Thyroid gland (tissue), 4 donors: ENCODE data around the gene AIFM1. TPM values are rescaled to one million over a fixed set of nuclear protein-coding genes. Genes with fewer than 3 reads are reported as not detected.

Experiments
- DNase-seq, 2 donors: peaks; one replicate each; pipeline ENCODE4 v3.0.0-alpha.2; 2019
- H3K27ac ChIP-seq, 3 donors: fragments of 200-600 bp; sonication (generic); 1 replicate in 2 of 3; 2 replicates in 1 of 3; pipeline ENCODE4 v1.5.1; 2016 to 2019; ENCODE audit warnings: mild to moderate bottlenecking in 1 of 3, moderate library complexity in 1 of 3
- H3K27me3 ChIP-seq: fragments of 200-600 bp; sonication (generic); one replicate; pipeline ENCODE4 v1.5.1; 2019
- H3K36me3 ChIP-seq, 2 donors: fragments of 200-600 bp; sonication (generic); one replicate each; pipeline ENCODE4 v1.5.1; 2016 to 2019
- H3K4me1 ChIP-seq, 2 donors: fragments of 200-600 bp; sonication (generic); one replicate each; pipeline ENCODE4 v1.5.1; 2017 to 2019
- H3K4me3 ChIP-seq, 3 donors: fragments of 200-600 bp; sonication (generic); replicated peaks in 1 of 3; 1 replicate in 2 of 3; 2 replicates in 1 of 3; pipeline ENCODE4 v1.5.1; 2016; ENCODE audit warnings: mild to moderate bottlenecking in 1 of 3
- H3K9me3 ChIP-seq: fragments of 200-600 bp; sonication (generic); one replicate; pipeline ENCODE4 v1.5.1; 2017
- POLR2A ChIP-seq, 2 donors: fragments of 450-650 bp; IDR thresholded peaks; one replicate each; pipeline ENCODE4 v1.6.1; 2017; ENCODE audit warnings: antibody characterized with exemption in 2 of 2, mild to moderate bottlenecking in 2 of 2, moderate library complexity in 1 of 2
- WGBS, 2 donors: methylation state at CpG; one replicate each; pipeline ENCODE4 v1.1.5; 2017; 5-methylcytosine and 5-hydroxymethylcytosine counted together
- intact Hi-C: fragments of 100-400 bp; cut with DNase I; formaldehyde crosslinking; loops from one replicate; pipeline ENCODE4 v1.15.1; 2023
- total RNA-seq, 4 donors: library from RNA; depleted of rRNA; stranded (reverse); fragments of >200 nt; gene quantifications; one replicate each; pipeline ENCODE4 v1.2.3, GENCODE V29; 2016
- TF ChIP-seq, protein P1 (sequence below), 6 experiments: fragments of 200-600 bp in 3 of 6; fragments of 450-650 bp in 3 of 6; sonication (generic) in 3 of 6; IDR thresholded peaks; one replicate each; pipeline ENCODE4 v1.5.1; 2016 to 2019; ENCODE audit warnings: antibody characterized with exemption in 6 of 6, mild to moderate bottlenecking in 2 of 6, inconsistent platforms in 1 of 6, moderate library complexity in 1 of 6

AIFM1 gene
- total RNA-seq, 4 donors from 2014 or later: 13.3 to 21.1 (median 17.3) TPM

DNA sequence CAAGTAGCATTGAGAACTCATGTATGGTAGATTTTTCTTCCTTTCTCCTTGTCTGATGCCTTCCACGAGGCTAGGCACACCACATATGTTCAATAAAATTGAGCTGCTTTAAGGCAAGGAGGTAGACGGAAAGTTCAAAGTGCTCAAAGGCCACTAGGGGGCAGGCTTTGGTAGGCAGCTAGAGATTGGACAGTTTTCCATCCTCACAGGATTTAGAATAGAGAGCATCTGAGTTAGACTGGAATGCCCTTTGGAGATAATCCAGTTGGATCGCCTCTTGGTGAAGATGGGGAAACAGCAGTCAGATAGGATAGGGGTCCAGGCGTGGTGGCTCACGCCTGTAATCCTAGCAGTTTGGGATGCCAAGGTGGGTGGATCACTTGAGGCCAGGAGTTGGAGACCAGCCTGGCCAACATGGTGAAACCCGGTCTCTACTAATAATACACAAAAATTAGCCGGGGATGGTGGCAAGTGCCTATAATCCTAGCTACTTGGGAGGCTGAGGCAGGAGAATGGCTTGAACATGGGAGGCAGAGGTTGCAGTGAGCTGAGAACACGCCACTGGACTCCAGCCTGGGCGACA, 85.7 kb downstream of the AIFM1 start:
- Histone ChIP-seq H3K27ac (no peak overlapping the region), H3K4me1 (peaks cover 0 to 11% of the 10 kb centered on the region in 2 donors), H3K9me3 (no peaks in the 10 kb centered on the region), H3K36me3 (no peaks in the 10 kb centered on the region), H3K27me3 (no peaks in the 10 kb centered on the region), H3K4me3 (no peak overlapping the region)
- TF ChIP-seq POLR2A (IDR thresholded peaks at IDR 0.05): no peak
- TF ChIP-seq, protein P1, sequence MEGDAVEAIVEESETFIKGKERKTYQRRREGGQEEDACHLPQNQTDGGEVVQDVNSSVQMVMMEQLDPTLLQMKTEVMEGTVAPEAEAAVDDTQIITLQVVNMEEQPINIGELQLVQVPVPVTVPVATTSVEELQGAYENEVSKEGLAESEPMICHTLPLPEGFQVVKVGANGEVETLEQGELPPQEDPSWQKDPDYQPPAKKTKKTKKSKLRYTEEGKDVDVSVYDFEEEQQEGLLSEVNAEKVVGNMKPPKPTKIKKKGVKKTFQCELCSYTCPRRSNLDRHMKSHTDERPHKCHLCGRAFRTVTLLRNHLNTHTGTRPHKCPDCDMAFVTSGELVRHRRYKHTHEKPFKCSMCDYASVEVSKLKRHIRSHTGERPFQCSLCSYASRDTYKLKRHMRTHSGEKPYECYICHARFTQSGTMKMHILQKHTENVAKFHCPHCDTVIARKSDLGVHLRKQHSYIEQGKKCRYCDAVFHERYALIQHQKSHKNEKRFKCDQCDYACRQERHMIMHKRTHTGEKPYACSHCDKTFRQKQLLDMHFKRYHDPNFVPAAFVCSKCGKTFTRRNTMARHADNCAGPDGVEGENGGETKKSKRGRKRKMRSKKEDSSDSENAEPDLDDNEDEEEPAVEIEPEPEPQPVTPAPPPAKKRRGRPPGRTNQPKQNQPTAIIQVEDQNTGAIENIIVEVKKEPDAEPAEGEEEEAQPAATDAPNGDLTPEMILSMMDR (IDR thresholded peaks at IDR 0.05): peak in 5 of 6 experiments; percentile 30 to 61 (median 59)
- 51 to 57% methylated on average over 6 to 9 of the region's 9 CpGs for WGBS, 2 donors
- peak; percentile 48 to 54 for DNase-seq
- intact Hi-C loops: loop anchor here (5.0 kb wide), 1 partner anchor 112 kb away; no protein-coding TSS in a partner anchor

Other genes with a start within 250 kb of the AIFM1 start
- 10 to 100 TPM in 1 of 4 donors, 1 to 10 TPM in 3; 4.7 to 12.0 (median 6.2) TPM for gene BCORL1, start 183.2 kb downstream of the AIFM1 start, total RNA-seq
- gene ELF4, start 55.3 kb downstream of the AIFM1 start, total RNA-seq: 1 to 10 TPM; 2.6 to 6.3 (median 3.8) TPM
- gene RAB33A, start 6.1 kb upstream of the AIFM1 start, total RNA-seq: under 1 TPM in 2 of 4 donors, not detected in 2; 0.81 to 0.93 TPM
- 1 to 10 TPM; 4.8 to 7.8 (median 6.8) TPM for gene ZNF280C, start 103.1 kb upstream of the AIFM1 start, total RNA-seq
- 10 to 100 TPM in 3 of 4 donors, 1 to 10 TPM in 1; 9.7 to 22.7 (median 14.1) TPM for gene SLC25A14, start 174.1 kb upstream of the AIFM1 start, total RNA-seq
- not detected for gene GPR119, start 219.8 kb upstream of the AIFM1 start, total RNA-seq
- 10 to 100 TPM; 11.5 to 27.1 (median 14.1) TPM for gene RBMX2, start 236.1 kb upstream of the AIFM1 start, total RNA-seq